ENCODE measurements around the gene TP53RK. TPM values are rescaled to one million over a fixed set of nuclear protein-coding genes. Genes with fewer than 3 reads are reported as not detected.

TP53RK gene
- total and polyA plus RNA-seq, 2 of the 4 experiments (the other 2 are of a cell fraction) = 8.7 to 10.6 TPM

DNA sequence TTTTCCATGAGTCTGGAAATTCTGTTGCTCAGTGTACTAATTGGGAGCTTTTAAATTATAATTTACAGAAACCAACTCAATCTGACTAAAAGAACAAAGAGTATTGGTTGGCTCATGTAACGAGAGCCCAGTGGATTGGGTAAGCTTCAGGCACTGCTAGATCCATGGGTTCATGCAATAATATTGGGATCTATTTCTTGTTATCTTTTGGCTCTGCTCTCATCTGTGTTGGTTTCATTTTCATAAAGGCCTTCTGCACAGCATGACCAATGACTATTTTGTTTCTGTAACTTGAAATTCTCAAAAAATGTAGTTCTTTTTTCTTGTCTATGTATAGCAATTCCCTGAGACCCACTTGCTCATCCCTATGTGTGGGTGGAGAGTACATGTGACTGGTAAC is 32.2 kb upstream of the TP53RK start:
- peaks cover 8 to 54% of the 10 kb centered on the region in 2 experiments for H3K79me1 ChIP-seq (ENCODE audit: low read depth in 1 of 2, low read length in 2 of 2)
- CTCF ChIA-PET = no interaction called here
- no peak overlapping the region for H3K4me2 ChIP-seq (ENCODE audit: low read depth, low read length)
- no peak overlapping the region for H2BK20ac ChIP-seq (ENCODE audit: low read depth, low read length)
- no peak overlapping the region for H2AK9ac ChIP-seq (replicated peaks; ENCODE audit: low read depth, low read length, poor library complexity)
- peaks cover 10% of the 10 kb centered on the region for H4K20me1 ChIP-seq (ENCODE audit: insufficient read depth, low read length)
- H3K14ac ChIP-seq (replicated peaks; ENCODE audit: low read depth, low read length) = no peak overlapping the region
- no peaks in the 10 kb centered on the region for H3K27me3 ChIP-seq (ENCODE audit: control insufficient read depth, insufficient read depth, low read length)
- no peak overlapping the region for H3K18ac ChIP-seq (ENCODE audit: low read depth, low read length)
- H3K4ac ChIP-seq (ENCODE audit: low read depth, low read length) = no peak overlapping the region
- POLR2A ChIA-PET (ENCODE audit: unreplicated experiment) = no interaction called here
- dilution Hi-C loops (cut with HindIII; ENCODE audit: low sequenced_read_pairs, unreplicated experiment) (no loop called here), in situ Hi-C loops (cut with MboI; ENCODE audit: low sequenced_read_pairs) (no loop called here), intact Hi-C loops (cut with micrococcal nuclease) (no loop called here)
- WGBS, 2 experiments (ENCODE audit: extremely low coverage in 2 of 2, insufficient read length in 1 of 2) = no CpG with 5 or more reads among the region's 1 CpG
- DNase-seq (no peak), ATAC-seq (ENCODE audit: low read depth) (no peak)
- no peak overlapping the region for H4K5ac ChIP-seq (ENCODE audit: low read depth, low read length)
- no peak overlapping the region for H2AK5ac ChIP-seq (ENCODE audit: low read depth, low read length)
- no peak overlapping the region for H3K4me3 ChIP-seq (ENCODE audit: insufficient read depth, low read depth, low read length)
- peaks cover 34% of the 10 kb centered on the region for H3K36me3 ChIP-seq (ENCODE audit: control insufficient read depth, insufficient read depth, low read length)
- H3K23ac ChIP-seq (ENCODE audit: low read depth, low read length) = no peak overlapping the region
- peaks cover 7% of the 10 kb centered on the region for H3K9me3 ChIP-seq (ENCODE audit: control insufficient read depth, insufficient read depth, low read length)
- no peak overlapping the region for H4K8ac ChIP-seq (ENCODE audit: low read depth in 2 of 2, low read length in 2 of 2)
- BruUV-seq (replicated peaks) = no TSS peak
- H3K27ac ChIP-seq (ENCODE audit: insufficient read depth, low read length) = no peak overlapping the region
- H3K9ac ChIP-seq (ENCODE audit: low read depth, low read length) = no peak overlapping the region
- H3K56ac ChIP-seq (ENCODE audit: extremely low read depth, insufficient read depth, low read length) = no peak overlapping the region
- TF ChIP-seq BHLHE40 (IDR thresholded peaks at IDR 0.05; ENCODE audit: low read depth, low read length) = no peak
- TF ChIP-seq RCOR1 (IDR thresholded peaks at IDR 0.05; ENCODE audit: insufficient replicate concordance, low read length) = no peak
- TF ChIP-seq, protein P1, sequence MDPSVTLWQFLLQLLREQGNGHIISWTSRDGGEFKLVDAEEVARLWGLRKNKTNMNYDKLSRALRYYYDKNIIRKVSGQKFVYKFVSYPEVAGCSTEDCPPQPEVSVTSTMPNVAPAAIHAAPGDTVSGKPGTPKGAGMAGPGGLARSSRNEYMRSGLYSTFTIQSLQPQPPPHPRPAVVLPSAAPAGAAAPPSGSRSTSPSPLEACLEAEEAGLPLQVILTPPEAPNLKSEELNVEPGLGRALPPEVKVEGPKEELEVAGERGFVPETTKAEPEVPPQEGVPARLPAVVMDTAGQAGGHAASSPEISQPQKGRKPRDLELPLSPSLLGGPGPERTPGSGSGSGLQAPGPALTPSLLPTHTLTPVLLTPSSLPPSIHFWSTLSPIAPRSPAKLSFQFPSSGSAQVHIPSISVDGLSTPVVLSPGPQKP (IDR thresholded peaks at IDR 0.05; ENCODE audit: borderline replicate concordance, low read depth, low read length) = no peak
- TF ChIP-seq CHD1 (IDR thresholded peaks at IDR 0.05; ENCODE audit: low read depth, low read length) = no peak
- TF ChIP-seq NFE2L2 (IDR thresholded peaks at IDR 0.05; ENCODE audit: low read depth, low read length) = no peak
- no peak for TF ChIP-seq POLR2A (IDR thresholded peaks at IDR 0.05; ENCODE audit: low read depth, low read length)
- TF ChIP-seq RAD21 (IDR thresholded peaks at IDR 0.05; ENCODE audit: low read length) = no peak
- no peak for TF ChIP-seq MAZ (IDR thresholded peaks at IDR 0.05; ENCODE audit: borderline replicate concordance, low read depth, low read length)
- no peak for TF ChIP-seq CEBPB (IDR thresholded peaks at IDR 0.05; ENCODE audit: low read depth, low read length)
- TF ChIP-seq FOS (IDR thresholded peaks at IDR 0.05; ENCODE audit: low read depth, low read length) = no peak
- no peak for TF ChIP-seq RFX5 (IDR thresholded peaks at IDR 0.05; ENCODE audit: low read depth, low read length)
- TF ChIP-seq, protein P2, sequence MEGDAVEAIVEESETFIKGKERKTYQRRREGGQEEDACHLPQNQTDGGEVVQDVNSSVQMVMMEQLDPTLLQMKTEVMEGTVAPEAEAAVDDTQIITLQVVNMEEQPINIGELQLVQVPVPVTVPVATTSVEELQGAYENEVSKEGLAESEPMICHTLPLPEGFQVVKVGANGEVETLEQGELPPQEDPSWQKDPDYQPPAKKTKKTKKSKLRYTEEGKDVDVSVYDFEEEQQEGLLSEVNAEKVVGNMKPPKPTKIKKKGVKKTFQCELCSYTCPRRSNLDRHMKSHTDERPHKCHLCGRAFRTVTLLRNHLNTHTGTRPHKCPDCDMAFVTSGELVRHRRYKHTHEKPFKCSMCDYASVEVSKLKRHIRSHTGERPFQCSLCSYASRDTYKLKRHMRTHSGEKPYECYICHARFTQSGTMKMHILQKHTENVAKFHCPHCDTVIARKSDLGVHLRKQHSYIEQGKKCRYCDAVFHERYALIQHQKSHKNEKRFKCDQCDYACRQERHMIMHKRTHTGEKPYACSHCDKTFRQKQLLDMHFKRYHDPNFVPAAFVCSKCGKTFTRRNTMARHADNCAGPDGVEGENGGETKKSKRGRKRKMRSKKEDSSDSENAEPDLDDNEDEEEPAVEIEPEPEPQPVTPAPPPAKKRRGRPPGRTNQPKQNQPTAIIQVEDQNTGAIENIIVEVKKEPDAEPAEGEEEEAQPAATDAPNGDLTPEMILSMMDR (conservative IDR thresholded peaks at IDR 0.05; ENCODE audit: low read depth, low read length) = no peak
- TF ChIP-seq MXI1 (IDR thresholded peaks at IDR 0.05; ENCODE audit: borderline replicate concordance, low read depth, low read length) = no peak
- H3K9me1 ChIP-seq (ENCODE audit: insufficient read depth, low read length) = peaks cover 9% of the 10 kb centered on the region; the same call in 1 of the 2 replicates
- no peak overlapping the region for H4K91ac ChIP-seq (ENCODE audit: insufficient read depth, low read depth, low read length)
- no peak overlapping the region for H2BK5ac ChIP-seq (ENCODE audit: low read depth, low read length, poor library complexity, severe bottlenecking)
- H2AFZ ChIP-seq (replicated peaks; ENCODE audit: low read length, poor library complexity) = no peak overlapping the region
- H2BK120ac ChIP-seq (ENCODE audit: low read depth, low read length) = no peak overlapping the region
- no peak overlapping the region for H2BK15ac ChIP-seq (ENCODE audit: low read depth, low read length)
- H3K4me1 ChIP-seq (ENCODE audit: control insufficient read depth, insufficient read depth, low read length) = no peaks in the 10 kb centered on the region

Data from IMR-90 (cell line).